ENCODE measurements around the gene HMGN4. TPM values are rescaled to one million over a fixed set of nuclear protein-coding genes. Genes with fewer than 3 reads are reported as not detected.

Gene HMGN4
- total and polyA plus RNA-seq, 2 donors from 2014 or later, result 49.3 to 72.7 TPM

GRCh38 chr6:26588965-26589364 is 50.8 kb downstream of the HMGN4 start:
- Histone ChIP-seq H3K27ac (ENCODE audit: low read depth in 2 of 2, low read length in 2 of 2) (no peak overlapping the region), H3K4me1 (ENCODE audit: control insufficient read depth in 2 of 3, insufficient read depth in 2 of 3, low read depth in 1 of 3, low read length in 3 of 3) (no peaks in the 10 kb centered on the region), H3K36me3 (ENCODE audit: control insufficient read depth in 2 of 3, insufficient read depth in 3 of 3, low read length in 3 of 3) (no peaks in the 10 kb centered on the region), H3K9me3 (ENCODE audit: control insufficient read depth in 2 of 3, insufficient read depth in 1 of 3, low read length in 3 of 3) (no peaks in the 10 kb centered on the region), H3K9ac (ENCODE audit: low read length in 3 of 3) (no peak overlapping the region), H3K4me3 (ENCODE audit: low read length in 3 of 3) (no peak overlapping the region), H3K27me3 (ENCODE audit: control insufficient read depth, insufficient read depth, low read length) (peaks cover 31% of the 10 kb centered on the region)
- TF ChIP-seq CTCF (IDR thresholded peaks at IDR 0.05; ENCODE audit: borderline replicate concordance, extremely low read depth, insufficient read depth), result no peak
- FAIRE-seq (no peak), DNase-seq (no peak)
- intact Hi-C loops (cut with DNase I), result no loop called here

GRCh38 chr6:26592649-26593048 is 54.5 kb downstream of the HMGN4 start:
- intact Hi-C loops (cut with DNase I), result no loop called here
- no peaks in the 10 kb centered on the region for H3K9me3 ChIP-seq (ENCODE audit: control insufficient read depth in 2 of 3, insufficient read depth in 1 of 3, low read length in 3 of 3)
- DNase-seq (no peak), FAIRE-seq (no peak)
- peaks cover 39% of the 10 kb centered on the region for H3K27me3 ChIP-seq (ENCODE audit: control insufficient read depth, insufficient read depth, low read length)
- no peaks in the 10 kb centered on the region for H3K36me3 ChIP-seq (ENCODE audit: control insufficient read depth in 2 of 3, insufficient read depth in 3 of 3, low read length in 3 of 3)
- peaks cover 0 to 4% (median 2%) of the 10 kb centered on the region in 3 donors for H3K4me1 ChIP-seq (ENCODE audit: control insufficient read depth in 2 of 3, insufficient read depth in 2 of 3, low read depth in 1 of 3, low read length in 3 of 3)
- no peak for TF ChIP-seq CTCF (IDR thresholded peaks at IDR 0.05; ENCODE audit: borderline replicate concordance, extremely low read depth, insufficient read depth)
- H3K27ac ChIP-seq (ENCODE audit: low read depth in 2 of 2, low read length in 2 of 2), result no peak overlapping the region
- no peak overlapping the region for H3K4me3 ChIP-seq (ENCODE audit: low read length in 3 of 3)
- H3K9ac ChIP-seq (ENCODE audit: low read length in 3 of 3), result no peak overlapping the region

GRCh38 chr6:26593278-26594130 is 55.3 kb downstream of the HMGN4 start:
- H3K9me3 ChIP-seq (ENCODE audit: control insufficient read depth in 2 of 3, insufficient read depth in 1 of 3, low read length in 3 of 3), result no peaks in the 10 kb centered on the region
- DNase-seq (no peak), FAIRE-seq (no peak)
- no peak for TF ChIP-seq CTCF (IDR thresholded peaks at IDR 0.05; ENCODE audit: borderline replicate concordance, extremely low read depth, insufficient read depth)
- no peak overlapping the region for H3K27ac ChIP-seq (ENCODE audit: low read depth in 2 of 2, low read length in 2 of 2)
- intact Hi-C loops (cut with DNase I), result no loop called here
- no peak overlapping the region for H3K4me3 ChIP-seq (ENCODE audit: low read length in 3 of 3)
- H3K4me1 ChIP-seq (ENCODE audit: control insufficient read depth in 2 of 3, insufficient read depth in 2 of 3, low read depth in 1 of 3, low read length in 3 of 3), result peaks cover 0 to 7% (median 7%) of the 10 kb centered on the region in 3 donors
- peaks cover 39% of the 10 kb centered on the region for H3K27me3 ChIP-seq (ENCODE audit: control insufficient read depth, insufficient read depth, low read length)
- no peaks in the 10 kb centered on the region for H3K36me3 ChIP-seq (ENCODE audit: control insufficient read depth in 2 of 3, insufficient read depth in 3 of 3, low read length in 3 of 3)
- H3K9ac ChIP-seq (ENCODE audit: low read length in 3 of 3), result no peak overlapping the region

Measured in kidney (tissue), 14 donors.